HG02763 (cell line): Measurements from ENCODE around the gene ETV3L.

Source experiments
- ATAC-seq: cut with Tn5 transposase; IDR thresholded peaks from one replicate; pipeline ENCODE4 v1.9.1; 2021; ENCODE audit warnings: mild to moderate bottlenecking, moderate library complexity; ENCODE audit not compliant: unreplicated experiment

Gene ETV3L

DNA sequence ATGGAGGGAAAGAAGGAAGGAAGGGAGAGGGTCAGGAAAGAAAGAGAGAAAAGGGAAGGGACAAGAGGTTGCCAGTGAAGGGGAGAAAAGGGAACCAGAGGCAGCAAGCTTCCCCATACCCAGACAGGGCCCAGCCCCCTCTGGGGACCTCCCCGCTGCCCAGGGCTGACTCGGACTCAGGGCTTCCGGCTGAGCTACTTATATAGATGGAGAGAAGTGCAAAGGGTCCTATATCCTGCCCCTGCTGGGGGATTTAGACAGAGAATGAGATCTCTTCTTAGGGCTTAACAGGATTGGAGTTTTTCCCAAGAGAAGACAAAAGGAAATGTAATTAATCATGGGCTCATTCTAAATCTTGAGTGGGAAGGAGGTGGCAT, at the start of gene ETV3L:
TSS of gene ETV3L (minus strand) at position 176 of the 377 bp plus-strand sequence. CDS start 285 bp downstream, outside the sequence.
- ATAC-seq = no peak

DNA sequence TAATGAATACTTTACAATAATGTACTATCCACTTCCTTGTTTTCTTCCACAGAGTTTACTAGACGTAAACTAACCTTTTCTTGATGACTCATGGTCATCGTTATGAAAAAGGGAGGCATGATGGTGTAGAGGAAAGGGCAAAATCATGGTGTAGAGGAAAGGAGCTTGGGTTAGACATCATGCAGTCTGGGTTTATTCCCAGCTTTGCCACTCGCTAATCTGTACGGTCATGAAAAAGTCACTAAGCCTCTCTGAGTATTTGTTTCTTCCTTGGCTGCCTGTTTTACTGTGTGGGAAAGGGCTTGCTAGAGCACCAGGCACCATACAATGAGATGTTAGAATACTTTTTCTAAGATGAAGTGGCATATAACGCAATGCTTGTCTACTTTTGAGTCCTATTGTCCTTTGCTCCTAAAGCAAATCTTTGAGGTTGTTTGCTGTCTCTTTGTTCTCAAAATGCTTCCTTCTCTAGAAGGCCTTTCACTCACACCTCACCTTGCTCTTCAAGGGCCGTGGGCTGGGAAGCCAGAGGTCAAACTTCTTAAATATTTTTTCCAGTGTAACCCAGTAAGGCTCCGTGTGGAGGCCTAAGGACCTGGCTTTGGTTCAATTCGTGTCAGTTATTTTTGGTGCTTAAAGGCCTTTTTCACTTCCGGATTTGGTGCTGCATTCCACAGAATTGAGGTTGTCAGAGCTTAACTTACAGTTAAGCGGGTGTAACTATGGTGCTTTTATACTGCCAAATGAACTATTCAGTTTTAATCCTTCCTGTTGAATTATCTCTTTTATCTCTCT, 48.5 kb upstream of the ETV3L start:
- ATAC-seq = no peak

DNA sequence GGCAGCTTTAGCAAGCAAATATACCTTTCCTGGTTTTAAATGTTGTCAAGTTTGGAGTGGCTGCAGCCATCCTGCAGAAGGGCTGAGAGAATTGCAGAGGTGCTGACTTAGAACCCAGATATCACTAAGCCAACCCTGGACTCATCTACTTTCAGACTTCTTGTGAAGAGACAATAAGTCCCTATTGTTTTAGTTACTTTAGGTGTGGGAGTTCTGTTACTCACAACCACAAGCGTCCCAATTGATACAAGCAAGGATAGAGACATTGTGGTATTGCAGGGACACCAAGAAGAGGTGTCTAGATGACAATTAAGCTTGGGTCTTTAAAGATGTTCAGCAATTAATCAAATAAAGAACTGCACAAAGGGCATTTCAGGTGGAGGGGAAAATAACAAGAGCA, 47.4 kb upstream of the ETV3L start:
- no peak for ATAC-seq

DNA sequence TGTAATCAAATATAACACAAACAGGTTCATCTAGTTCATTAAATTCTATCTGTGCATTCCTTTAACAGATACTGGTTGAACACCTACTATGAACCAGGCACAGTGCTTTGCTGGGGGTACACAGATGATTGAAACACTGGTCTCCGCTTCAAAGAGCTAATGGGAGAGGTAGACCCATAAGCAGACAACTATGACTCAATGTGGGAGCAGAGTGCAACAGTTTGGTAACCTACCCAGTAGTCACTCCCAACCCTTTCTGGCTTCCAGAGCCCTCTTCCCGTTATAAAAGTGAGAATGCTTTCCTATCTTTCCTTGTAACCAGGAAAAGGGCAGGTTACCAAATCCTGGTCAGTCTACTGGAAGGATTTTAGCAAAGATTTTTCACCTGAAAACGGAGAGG, 46.6 kb upstream of the ETV3L start:
- ATAC-seq = no peak

DNA sequence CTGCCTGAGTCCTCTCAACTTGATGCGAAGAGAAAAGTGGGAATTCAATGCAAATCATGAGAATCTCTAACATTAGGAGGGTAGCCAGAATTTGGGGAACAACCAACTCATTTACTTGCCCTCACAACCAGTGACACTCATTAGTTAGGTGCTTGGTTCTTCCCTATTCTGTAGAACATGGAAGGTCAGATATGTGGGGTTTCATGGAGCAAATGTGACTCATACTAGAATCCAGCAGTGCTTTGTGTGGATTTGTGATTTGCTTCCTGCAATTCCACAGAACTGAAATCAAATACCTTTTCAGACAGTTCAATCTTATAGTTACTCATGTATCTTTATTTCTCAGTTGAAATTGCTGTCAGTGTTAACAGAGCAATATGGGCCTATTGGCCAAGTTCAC, 45.5 kb upstream of the ETV3L start:
- no peak for ATAC-seq

DNA sequence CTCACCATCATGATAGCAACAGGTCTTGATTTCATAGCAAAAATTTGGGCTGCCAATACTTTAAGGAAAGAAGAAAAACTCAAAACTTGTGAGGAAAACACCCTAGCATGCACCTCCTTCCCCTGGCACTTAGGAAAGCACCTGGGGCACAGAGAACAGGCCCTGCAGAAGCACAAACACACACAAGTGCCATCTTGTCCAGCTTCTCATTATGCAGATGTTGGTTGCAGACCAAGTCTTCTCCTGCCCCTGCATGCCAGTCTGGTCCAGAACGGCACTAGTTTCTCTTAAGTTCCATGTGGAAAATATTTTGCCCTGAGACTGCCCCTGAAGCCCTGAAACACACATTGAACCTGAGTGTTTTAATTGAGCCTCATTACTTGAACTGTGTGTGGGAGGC, 44.9 kb upstream of the ETV3L start:
- ATAC-seq = no peak

DNA sequence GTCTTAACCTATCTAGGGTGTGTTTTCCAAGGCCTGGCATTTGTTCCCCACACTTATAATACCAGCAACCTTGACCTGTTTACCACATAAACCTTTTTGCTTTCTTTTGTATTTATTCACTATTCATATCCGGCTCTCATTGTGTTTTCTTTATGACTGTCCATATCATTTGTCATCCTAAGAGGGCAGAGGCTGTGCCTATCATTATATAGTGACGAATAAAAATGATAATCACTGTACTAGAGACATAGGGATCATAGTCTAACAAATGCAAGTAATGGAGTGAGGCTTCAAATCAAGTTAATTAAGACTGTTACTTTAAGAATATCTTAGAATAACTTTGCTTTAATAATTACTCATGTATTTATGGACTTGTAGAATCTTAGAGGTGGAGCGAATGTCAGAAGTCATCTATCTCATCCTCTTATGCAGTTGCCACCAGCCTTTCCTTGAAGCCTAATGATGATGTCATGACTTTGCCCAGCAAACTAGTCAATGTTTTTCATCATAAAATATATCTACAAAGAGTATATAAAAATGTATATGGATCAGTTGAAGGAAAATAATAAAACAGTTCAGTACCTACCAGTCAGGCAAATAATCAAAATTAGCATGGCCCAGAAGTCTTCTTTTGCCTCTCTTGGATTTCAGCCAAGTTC, 43.3 kb upstream of the ETV3L start:
- no peak for ATAC-seq

DNA sequence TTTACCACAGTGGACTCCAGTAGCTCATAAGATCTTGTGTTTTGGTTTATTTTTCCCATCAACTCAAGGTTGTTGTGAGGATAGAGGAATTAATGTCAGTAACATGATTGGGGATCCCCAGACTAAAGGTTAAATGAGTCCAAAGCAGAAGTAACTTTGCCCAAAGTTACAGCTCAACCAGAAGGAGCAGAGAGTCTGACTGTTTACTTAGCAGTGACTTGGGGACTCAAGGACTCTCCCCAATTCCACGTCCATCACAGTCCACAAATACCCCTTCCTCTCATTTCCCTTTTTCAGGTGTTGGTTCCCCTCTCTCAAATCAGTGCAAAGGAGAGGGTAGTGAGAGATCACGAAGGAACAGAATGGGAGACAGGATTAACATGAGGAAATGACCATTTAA, 42.6 kb upstream of the ETV3L start:
- no peak for ATAC-seq

DNA sequence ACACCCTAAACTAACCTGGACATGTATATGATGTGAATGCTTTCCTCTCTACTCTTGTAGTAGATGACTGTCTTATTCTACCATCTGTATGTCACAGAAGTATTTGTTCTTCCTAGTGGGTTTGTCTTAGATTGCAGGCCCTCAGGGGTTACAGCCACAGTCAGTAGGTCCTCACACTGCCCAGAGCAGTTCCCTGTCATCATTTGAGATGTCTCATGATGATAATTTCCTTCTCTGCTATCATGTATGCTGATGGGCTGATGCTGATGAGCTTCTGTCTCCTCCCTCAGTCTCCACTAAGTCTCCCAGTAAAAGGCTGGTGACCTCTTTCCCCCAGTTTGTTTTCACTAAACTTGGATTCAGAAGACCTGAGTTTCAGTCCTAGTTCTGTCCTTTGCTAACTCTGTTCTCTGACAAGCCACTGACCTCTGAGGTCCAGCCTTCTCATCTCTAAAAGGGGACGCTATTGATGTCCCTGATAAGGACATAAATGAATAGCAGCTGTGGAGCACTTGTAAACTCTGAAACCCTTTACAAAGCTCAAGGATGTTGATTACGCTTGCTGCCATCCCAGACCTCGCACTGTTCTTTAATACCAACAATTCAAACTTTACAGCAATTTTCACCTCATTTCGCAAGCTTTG, 41.7 kb upstream of the ETV3L start:
- ATAC-seq = no peak

DNA sequence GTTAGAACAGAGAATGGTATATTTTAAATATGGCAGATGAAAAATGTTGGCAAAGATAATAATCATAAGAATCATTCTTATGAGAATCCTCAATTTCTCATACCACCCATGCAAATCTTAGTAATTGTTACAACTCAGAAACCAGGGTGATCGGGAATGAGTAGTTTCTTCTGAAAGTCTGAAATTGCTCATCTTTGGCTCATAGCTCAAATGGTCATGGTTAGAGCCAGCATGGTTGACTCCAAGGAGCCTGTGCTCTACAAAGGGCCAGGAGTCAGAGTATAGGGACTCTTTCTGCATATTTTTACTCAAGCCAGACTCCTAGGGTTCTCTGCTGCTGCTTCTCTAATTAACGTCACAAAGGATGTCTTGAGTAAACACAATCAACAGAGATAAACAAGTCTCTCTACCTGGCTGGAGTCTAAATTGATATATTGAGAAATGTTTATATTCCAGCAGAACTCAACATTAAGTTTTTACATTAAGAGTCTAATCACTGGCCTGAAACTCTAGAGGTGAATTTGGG, 40.5 kb upstream of the ETV3L start:
- no peak for ATAC-seq

DNA sequence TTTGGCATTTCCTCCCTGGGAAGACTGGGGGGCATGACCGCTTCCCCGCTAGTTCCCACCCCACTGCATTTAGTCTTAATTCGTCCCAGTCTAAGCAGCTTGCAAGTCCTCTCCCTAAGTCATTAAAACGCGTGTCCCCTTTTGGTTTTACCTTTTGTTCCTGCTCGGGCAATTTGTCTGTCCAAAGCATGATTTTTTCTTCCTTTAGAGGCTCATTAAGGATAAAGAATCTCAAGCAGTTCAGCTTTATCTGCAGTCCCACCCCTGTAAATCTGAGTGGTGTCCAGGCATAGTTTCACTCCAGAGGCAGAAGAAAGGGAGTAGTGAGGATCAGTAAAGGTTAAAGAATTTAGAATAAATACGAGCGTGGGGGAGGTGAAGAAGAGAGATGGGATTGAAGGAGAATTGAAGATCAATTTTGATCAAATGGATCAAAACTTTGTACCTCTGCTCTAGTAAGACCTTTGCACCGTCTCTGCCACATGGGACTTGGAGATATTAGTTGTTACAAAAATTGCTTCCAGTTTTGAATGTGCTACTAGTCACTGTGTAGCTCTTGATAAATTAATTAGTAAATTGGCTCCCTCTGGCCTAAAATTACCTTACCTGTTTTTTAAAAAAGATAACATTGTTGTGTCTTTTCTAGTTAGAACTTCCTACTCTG, 39.6 kb upstream of the ETV3L start:
- no peak for ATAC-seq

DNA sequence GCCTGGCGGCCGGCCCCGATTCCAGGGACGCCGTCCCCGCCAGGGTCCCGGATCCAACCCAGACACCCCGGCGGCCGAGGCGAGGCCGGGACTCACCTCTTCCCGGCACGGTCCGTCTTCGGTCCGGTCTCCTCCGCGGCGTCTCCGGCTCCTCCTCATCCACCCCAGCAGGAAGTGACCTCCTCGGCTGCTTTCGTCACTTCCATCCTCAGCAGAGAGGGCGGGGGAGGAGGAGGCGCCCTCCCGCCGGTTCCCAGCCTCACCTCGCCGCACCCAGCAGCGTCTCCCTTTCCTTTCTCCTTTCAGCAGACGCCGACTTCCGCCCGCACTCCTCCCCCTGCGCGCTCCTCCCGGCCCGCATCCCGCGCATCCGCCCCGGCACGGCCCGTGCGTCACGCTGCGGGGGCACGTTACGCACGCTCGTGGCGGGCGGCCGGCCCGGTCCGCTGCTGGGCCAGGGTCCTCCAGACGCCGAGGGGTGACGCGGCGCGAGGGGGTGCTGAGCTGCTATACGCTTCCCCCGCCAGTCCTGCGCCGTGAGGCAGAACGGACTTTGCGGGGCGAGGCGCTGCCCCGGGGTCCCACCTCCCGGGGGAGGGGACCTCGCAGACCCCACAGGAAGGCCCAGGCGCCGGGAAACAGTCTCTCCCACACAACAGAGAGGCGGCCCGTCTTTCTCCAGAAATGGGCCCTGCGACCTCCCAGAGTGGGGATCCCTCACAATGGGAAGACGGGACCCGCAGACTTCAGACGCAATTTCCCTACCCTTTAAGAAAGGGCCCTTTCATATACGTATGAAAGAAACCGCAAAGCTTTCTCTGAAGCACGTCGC, 38.8 kb upstream of the ETV3L start, which contains the start of gene ETV3:
TSS of gene ETV3 (minus strand) at position 176 of the 832 bp plus-strand sequence. CDS start 2,043 bp downstream, outside the sequence.
- peak; percentile 76 for ATAC-seq

DNA sequence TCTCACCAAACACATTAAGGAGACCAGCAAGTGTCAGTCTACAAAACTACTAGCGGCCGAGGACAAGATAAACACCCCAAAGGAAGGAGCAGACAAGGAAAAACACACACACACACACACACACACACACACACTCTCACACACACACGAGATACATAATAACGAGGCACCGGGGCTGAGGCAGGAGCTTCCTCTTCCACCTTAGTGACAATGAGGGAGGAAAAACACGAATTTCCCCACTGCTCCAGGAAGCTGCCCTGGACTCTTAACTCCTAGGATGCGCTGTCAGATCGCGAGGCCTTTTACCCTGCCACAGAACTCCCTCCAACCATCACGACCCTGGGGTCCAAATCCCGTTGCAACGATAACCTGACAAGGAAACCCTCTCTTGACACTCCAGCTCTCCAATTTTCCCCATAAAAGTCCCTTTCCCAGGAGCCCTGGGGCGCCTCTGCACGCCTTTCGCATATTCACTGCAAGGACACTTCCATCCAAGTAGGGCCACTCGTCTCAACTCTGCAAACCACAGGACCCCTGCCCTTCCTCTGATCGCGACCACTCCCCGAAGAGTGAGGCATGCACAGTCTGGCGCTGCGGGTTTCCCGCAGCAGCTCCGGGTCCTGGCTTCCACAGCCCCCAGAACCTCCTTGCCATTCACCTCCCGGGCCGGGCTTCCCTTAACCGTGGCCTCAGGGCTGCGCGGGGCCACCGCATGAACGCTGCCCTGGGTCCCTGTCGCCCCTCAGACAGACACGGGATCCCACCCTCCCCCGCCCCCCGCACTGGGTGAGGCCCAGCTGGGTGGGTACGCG, 38.0 kb upstream of the ETV3L start:
- no peak for ATAC-seq

DNA sequence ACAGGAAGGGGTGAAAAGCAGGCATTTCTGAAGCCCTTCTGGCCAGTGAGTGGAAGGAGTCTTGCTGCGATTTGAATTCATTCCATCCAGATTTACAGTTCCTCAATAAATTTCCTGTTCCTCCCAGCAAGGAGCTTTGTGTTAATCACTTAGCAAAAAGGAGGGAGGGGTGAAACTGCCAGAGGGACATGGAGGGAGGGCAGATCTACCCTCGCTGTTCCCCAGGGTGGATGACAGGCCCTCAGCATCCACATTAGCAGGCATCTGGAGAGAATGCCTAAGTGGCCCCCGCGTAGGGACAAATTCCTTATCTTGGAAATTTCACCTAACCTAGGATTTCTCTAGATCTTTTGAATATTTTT, 37.4 kb upstream of the ETV3L start:
- no peak for ATAC-seq

DNA sequence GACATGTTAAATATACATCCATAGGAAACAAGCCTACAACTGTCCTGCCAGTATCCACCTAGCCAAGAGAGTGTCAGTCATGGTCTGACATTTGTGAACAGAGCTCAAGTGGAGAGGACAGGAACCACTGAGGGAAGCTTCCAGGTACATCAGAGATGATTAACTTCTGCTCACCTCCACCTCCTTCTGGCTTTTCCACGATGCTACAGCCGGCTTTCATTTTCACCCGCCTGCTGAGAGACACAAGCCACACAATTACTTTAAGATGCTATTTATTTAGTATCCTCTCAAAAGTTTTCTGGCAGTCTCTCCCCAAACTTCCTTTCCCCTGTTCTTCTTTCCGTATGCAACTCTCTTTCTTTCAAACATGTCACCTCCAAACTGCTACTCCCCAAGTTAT, 36.5 kb upstream of the ETV3L start:
- ATAC-seq = no peak

DNA sequence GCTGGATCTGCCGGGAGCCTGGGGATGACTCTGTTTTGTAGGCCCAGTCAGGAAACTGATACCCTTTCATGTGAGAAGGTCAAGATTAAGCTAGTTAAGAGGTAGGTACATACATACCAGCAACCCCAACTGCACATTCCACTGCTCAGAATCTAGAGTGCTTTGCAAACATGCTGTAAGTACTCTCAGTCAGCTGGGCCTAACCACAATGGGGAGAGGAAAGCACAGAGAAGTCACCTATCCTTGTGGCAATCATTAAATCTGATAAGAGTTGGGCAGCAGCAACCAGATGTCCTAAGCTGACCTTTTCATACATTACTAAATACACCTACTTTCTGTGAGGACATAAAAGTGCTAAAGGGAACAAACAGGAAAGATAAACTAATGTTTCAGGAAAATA, 36.0 kb upstream of the ETV3L start:
- no peak for ATAC-seq

DNA sequence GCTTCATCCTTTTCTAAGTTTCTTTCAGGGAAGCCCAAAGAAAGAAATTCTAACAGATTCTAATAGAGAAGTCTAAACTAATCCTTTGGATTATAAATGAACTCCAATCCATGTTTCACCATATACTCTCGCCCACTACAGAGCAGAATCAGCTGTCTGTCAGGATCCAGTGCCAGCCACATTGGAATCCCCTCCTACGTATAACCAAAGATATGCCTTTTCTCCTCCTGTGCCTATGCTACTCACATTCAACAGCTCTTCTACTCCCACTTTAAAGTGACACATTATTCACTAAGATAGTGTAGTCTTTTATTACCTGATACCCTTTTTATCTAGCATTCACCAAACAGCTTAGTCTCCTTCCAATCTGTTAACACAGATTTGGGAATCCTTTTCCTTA, 35.5 kb upstream of the ETV3L start:
- ATAC-seq = no peak

DNA sequence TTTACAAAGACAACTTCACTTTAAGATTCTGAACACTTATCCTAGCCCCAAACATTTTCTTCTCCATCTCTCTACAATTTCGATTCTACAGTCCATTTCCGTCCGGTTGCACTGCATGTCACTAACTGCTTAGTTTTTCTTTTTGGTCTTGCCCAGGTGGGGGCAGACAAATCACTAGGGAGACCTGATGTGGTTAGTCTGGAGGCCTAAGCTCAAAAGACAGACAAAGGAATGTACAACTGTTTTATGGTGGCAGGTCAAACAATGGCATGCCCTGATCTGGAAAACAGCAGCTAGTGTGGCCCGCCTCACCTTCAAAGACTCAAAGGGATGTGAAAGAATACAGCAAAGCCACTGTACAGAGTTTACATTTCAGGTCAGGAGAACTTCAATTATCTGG, 34.8 kb upstream of the ETV3L start:
- ATAC-seq = no peak

DNA sequence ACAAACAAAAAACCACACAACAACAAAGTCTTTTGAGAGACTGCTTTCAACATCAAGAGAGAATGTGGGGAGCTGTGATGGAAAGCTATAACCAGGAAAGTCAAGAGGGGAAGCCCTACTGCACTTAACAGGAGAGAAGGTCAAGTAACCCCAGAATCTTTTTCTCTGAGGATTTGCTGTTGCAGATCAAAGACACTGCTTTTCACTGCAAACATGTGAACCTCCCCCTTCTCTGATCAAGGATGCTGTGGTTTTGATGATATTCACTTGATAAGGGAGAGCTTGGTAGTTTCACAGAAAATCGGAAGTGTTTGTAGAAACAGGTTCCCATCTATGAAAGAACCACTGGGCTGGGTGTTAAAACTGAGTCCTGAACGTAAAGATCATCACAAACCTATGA, 33.8 kb upstream of the ETV3L start:
- ATAC-seq = no peak
